Heart right ventricle (tissue), 16 donors: ENCODE measurements around the gene GRK5. TPM values are rescaled to one million over a fixed set of nuclear protein-coding genes. Genes with fewer than 3 reads are reported as not detected.
"Not testable (repeated sequence)": the region's sequence is repeated elsewhere in the genome, so short reads cannot be mapped to it uniquely, and the experiment has no call there.

Experiments used
- ATAC-seq, 8 donors: fragments of 200-7000 bp; cut with Tn5 transposase; one replicate each; pipeline ENCODE4 v1.9.1; 2020; ENCODE audit warnings: mild to moderate bottlenecking in 8 of 8, moderate library complexity in 8 of 8, moderate number of reproducible peaks in 1 of 8
- DNase-seq, 2 donors: peaks; one replicate each; pipeline ENCODE4 v3.0.0-alpha.2; 2020
- H3K27ac ChIP-seq, 10 donors: fragments of 200-600 bp; sonication (generic) in 2 of 10; one replicate each; pipeline versions ENCODE4 v1.5.0 to v1.8.0; 2020 to 2022; ENCODE audit warnings: mild to moderate bottlenecking in 3 of 10
- H3K27me3 ChIP-seq, 7 donors: fragments of 200-600 bp; one replicate each; pipeline ENCODE4 v1.8.0; 2021 to 2022; ENCODE audit warnings: mild to moderate bottlenecking in 2 of 7
- H3K36me3 ChIP-seq, 9 donors: fragments of 200-600 bp; sonication (generic) in 1 of 9; one replicate each; pipeline versions ENCODE4 v1.5.0 to v1.8.0; 2020 to 2022; ENCODE audit warnings: mild to moderate bottlenecking in 2 of 9
- H3K4me1 ChIP-seq, 9 donors: fragments of 200-600 bp; sonication (generic) in 1 of 9; one replicate each; pipeline versions ENCODE4 v1.5.0 to v1.8.0; 2020 to 2022; ENCODE audit warnings: mild to moderate bottlenecking in 4 of 9
- H3K4me3 ChIP-seq, 10 donors: fragments of 200-600 bp; sonication (generic) in 2 of 10; one replicate each; pipeline versions ENCODE4 v1.5.0 to v1.8.0; 2020 to 2022; ENCODE audit warnings: mild to moderate bottlenecking in 7 of 10, moderate library complexity in 2 of 10
- H3K9me3 ChIP-seq, 11 donors: fragments of 200-600 bp in 10 of 11; sonication (generic) in 2 of 11; one replicate each; pipeline versions ENCODE4 v1.5.0 to v1.8.0; 2013 to 2022; ENCODE audit warnings: mild to moderate bottlenecking in 2 of 11, control low read depth in 1 of 11, moderate library complexity in 1 of 11
- CTCF ChIP-seq, 9 donors: fragments of 200-600 bp; sonication (generic) in 2 of 9; IDR thresholded peaks; one replicate each; pipeline versions ENCODE4 v1.5.0 to v1.8.0; 2021 to 2022; ENCODE audit warnings: antibody characterized with exemption in 9 of 9, mild to moderate bottlenecking in 5 of 9, moderate library complexity in 1 of 9
- WGBS, 2 donors: extraction: QIAGEN DNeasy Blood & Tissue Kit; methylation state at CpG; one replicate each; pipeline ENCODE4 v1.1.7; 2013; ENCODE audit warnings: inconsistent platforms in 1 of 2; 5-methylcytosine and 5-hydroxymethylcytosine counted together
- intact Hi-C, 10 donors: fragments of 100-400 bp; cut with DNase I; formaldehyde crosslinking; loops; one replicate each; pipeline versions ENCODE4 v1.11.1 to v1.14.2; 2022
- polyA plus RNA-seq, 2 donors: library from polyadenylated mRNA; stranded (reverse); fragments of 200-250 nt; gene quantifications; one replicate each; pipeline ENCODE4 v1.2.3, GENCODE V29; 2013
- total RNA-seq, 10 donors: library from RNA; stranded (reverse); fragmentation: NEBNext Ultra II Directional in 3 of 10; extraction: Animal tissue kit (Norgen Biotek cat#: 25700) in 3 of 10; gene quantifications; one replicate each; pipeline versions ENCODE4 v1.2.1 to v1.2.4, GENCODE V29; 2021 to 2023
- donor health status: Arrhythmogenic right ventricular cardiomyopathy.
- donor health status: ischemic (EF 13 %, LVEDD 7.1; RV severe dilation, severe dysfunction).
- donor health status: healthy with polysubstance abuse.
- donor health status: DM: no; HTN: yes; CAD: no.
- donor health status: DM: no; HTN: no; CAD: no.
- donor health status: ischemic (EF 25% LVEDD 6.9; RV normal size, moderate dysfunction).
- donor health status: ischemic (EF 25% LVEDD 5.7; RV mildly dilated, moderate dysfunction).
- donor health status: healthy.
- donor health status: DM: yes; HTN: yes; CAD: no.
- donor health status: Ischemic cardiomyopathy.
- donor health status: ischemic (EF 35%, LVEDD 5.7; RV mildly dilated, moderate dysfunction).
- donor health status: nonischemic (EF 11% LVEDD 7.7; RV severe dilation, severe dysfunction).
- donor health status: DM: yes; HTN: yes; CAD: no.
- donor health status: PGD.
- donor health status: ischemic (EF 29% LVEDD 5.4; RV normal size, mild dysfunction).
- donor health status: nonischemic (EF 23%, LVEDD 6.1; RV moderate dilation, normal function).

Gene GRK5
- total and polyA plus RNA-seq, 12 donors: 11.8 to 80.5 (median 26.6) TPM

- Histone ChIP-seq H3K4me1 (no peaks in the 10 kb centered on the region), H3K27me3 (no peaks in the 10 kb centered on the region), H3K9me3 (no peaks in the 10 kb centered on the region), H3K4me3 (no peak overlapping the region), H3K36me3 (peaks cover 3 to 98% (median 14%) of the 10 kb centered on the region in 9 donors), H3K27ac (peak overlapping the region in 1 of 10 donors; percentile 13)
- intact Hi-C loops: loop anchor here in 1 of 10 donors (5.0 kb wide), 1 partner anchor 226 kb away; no protein-coding TSS in a partner anchor
- TF ChIP-seq CTCF (IDR thresholded peaks at IDR 0.05): no peak
- 74 to 88% methylated on average over 14 of the region's 14 CpGs for WGBS, 2 donors
- ATAC-seq (no peak), DNase-seq (no peak)
Observed at GRCh38 chr10:119428789-119429188, 221.4 kb downstream of the GRK5 start.

DNA sequence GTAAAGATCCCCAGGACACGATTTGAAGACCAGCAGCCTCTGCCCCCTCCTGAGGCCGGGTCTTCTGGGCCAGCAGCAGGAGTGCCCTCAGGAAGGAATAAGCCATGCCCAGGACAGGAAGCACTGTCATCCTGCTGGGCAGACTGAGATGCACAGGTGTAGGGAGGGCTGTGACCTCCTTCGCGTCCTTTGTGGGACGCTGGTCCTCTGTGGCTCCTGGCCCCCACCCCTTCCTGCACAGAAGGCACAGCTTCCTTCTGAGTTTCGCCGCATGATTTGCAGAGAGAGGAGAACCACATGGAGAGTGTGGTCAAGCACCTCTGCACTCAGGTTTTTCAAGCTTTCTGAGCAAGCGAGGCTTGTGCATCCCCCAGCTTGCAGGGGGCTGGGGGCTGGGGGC lies 222.4 kb downstream of the GRK5 start:
- intact Hi-C loops: loop anchor here in 1 of 10 donors (5.0 kb wide), 1 partner anchor 227 kb away; no protein-coding TSS in a partner anchor
- Histone ChIP-seq H3K9me3 (no peaks in the 10 kb centered on the region), H3K4me1 (no peaks in the 10 kb centered on the region), H3K27me3 (no peaks in the 10 kb centered on the region), H3K4me3 (no peak overlapping the region), H3K27ac (no peak overlapping the region), H3K36me3 (peaks cover 3 to 98% (median 15%) of the 10 kb centered on the region in 9 donors)
- WGBS, 2 donors: 72 to 74% methylated on average over 8 of the region's 8 CpGs
- ATAC-seq (no peak), DNase-seq (no peak)
- TF ChIP-seq CTCF (IDR thresholded peaks at IDR 0.05): no peak

DNA sequence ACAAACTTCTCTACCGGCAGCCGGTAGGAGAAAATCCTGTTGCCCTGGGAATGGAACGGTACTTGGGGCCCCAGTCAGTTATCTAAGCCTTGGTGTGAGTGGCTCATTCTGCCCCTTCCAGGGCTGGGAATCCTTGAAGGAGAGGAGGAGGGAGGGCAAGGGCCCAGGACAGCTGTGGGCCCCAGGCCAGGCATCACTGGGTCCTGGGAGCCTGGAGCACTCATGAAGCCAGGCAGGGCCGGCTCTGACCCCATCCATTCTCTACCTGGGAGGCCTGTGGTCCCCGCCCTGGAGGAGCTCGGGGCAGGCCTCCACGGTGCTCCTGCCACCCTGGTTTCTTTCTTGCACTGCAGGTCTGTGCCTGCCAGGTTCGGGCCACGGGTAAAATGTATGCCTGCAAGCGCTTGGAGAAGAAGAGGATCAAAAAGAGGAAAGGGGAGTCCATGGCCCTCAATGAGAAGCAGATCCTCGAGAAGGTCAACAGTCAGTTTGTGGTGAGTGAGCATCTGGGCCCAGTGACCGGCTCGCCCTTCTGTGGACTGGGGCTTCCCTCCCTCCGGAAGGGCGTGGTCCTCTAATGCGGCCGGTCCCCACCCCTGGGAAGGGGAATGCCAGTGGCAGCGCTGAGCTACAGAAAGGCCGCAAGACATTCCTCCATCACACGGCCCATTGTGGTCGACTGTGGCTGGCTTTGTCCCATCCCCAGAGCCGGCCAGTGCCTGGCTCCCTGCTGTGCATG lies 223.8 kb downstream of the GRK5 start:
- ATAC-seq (peak in 4 of 8 donors; percentile 13 to 36 (median 26)), DNase-seq (no peak)
- Histone ChIP-seq H3K27me3 (no peaks in the 10 kb centered on the region), H3K4me1 (no peaks in the 10 kb centered on the region), H3K27ac (no peak overlapping the region), H3K36me3 (peaks cover 3 to 98% (median 20%) of the 10 kb centered on the region in 9 donors), H3K9me3 (no peaks in the 10 kb centered on the region), H3K4me3 (no peak overlapping the region)
- intact Hi-C loops: no loop called here
- TF ChIP-seq CTCF (IDR thresholded peaks at IDR 0.05): no peak
- 86 to 93% methylated on average over 21 to 22 of the region's 22 CpGs for WGBS, 2 donors

DNA sequence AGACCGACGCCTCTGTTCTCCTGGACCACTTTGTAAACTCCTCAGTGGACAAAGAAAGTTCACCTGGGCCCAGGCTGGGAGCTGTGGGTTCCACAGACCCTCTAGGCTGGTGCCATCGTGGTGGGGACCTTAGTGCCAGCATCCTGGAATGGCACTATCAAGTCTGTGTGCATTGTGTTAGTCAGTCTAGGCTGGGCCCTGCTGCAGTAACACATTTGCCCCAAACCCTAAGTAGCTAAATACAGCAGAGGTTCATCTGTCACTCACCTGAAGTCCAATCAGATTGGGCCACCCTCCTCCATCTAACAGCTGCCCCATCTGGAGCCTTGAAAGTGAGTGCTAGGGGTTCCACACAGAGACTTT lies 224.4 kb downstream of the GRK5 start:
- Histone ChIP-seq H3K27ac (no peak overlapping the region), H3K36me3 (peaks cover 3 to 98% (median 20%) of the 10 kb centered on the region in 9 donors), H3K27me3 (no peaks in the 10 kb centered on the region), H3K4me3 (no peak overlapping the region), H3K9me3 (no peaks in the 10 kb centered on the region), H3K4me1 (no peaks in the 10 kb centered on the region)
- WGBS, 2 donors: 96 to 99% methylated on average over 3 of the region's 3 CpGs
- ATAC-seq (no peak), DNase-seq (no peak)
- intact Hi-C loops: no loop called here
- no peak for TF ChIP-seq CTCF (IDR thresholded peaks at IDR 0.05)

DNA sequence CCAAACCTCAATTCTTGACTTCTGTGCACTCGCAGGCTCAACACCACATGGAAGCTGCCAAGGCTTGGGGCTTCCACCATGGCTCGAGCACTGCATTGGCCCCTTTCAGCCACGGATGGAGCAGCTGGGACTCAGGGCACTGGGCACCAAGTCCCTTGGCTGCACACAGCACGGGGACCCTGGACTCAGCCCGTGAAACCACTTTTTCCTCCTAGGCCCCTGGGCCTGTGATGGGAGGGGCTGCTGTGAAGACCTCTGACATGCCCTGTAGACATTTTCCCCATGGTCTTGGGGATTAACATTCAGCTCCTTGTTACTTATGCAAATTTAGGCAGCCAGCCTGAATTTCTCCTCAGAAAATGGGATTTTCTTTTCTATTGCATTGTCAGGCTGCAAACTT lies 227.6 kb downstream of the GRK5 start:
- DNase-seq, ATAC-seq, H3K4me1 ChIP-seq, intact Hi-C loops, H3K27me3 ChIP-seq, H3K4me3 ChIP-seq, H3K27ac ChIP-seq, H3K9me3 ChIP-seq: not testable (repeated sequence)
- 98% methylated on average over 5 of the region's 5 CpGs for WGBS, 2 donors
- H3K36me3 ChIP-seq: peaks cover 0 to 100% (median 19%) of the 10 kb centered on the region in 9 donors
